Loucy (cell line): ENCODE measurements around the gene FAM53A.

Experiments used
- H2AFZ ChIP-seq: fragments of 200-600 bp; sonication (generic); 2 replicates; pipeline ENCODE4 v1.6.0; 2016; ENCODE audit warnings: antibody characterized with exemption, mild to moderate bottlenecking, low read length, moderate library complexity
- H3F3A ChIP-seq: fragments of 200-600 bp; 2 replicates; pipeline ENCODE4 v1.6.0; 2016; ENCODE audit warnings: antibody characterized with exemption, low read depth, mild to moderate bottlenecking
- H3K27me3 ChIP-seq: fragments of 200-600 bp; sonication (generic); 2 replicates; pipeline ENCODE4 v1.6.1; 2014; ENCODE audit warnings: low read length, mild to moderate bottlenecking; ENCODE audit not compliant: insufficient read depth, poor library complexity, severe bottlenecking
- H3K36me3 ChIP-seq: fragments of 200-600 bp; sonication (generic); 2 replicates; pipeline ENCODE4 v1.6.1; 2016; ENCODE audit warnings: low read length; ENCODE audit not compliant: insufficient read depth
- H3K4me1 ChIP-seq: fragments of 200-600 bp; sonication (generic); 2 replicates; pipeline ENCODE4 v1.5.1; 2014; ENCODE audit warnings: low read length, mild to moderate bottlenecking; ENCODE audit not compliant: insufficient read depth, poor library complexity, severe bottlenecking
- H3K4me2 ChIP-seq: fragments of 200-600 bp; sonication (generic); 2 replicates; pipeline ENCODE4 v1.6.0; 2014; ENCODE audit warnings: antibody characterized with exemption, low read length, low read depth, mild to moderate bottlenecking; ENCODE audit not compliant: poor library complexity, severe bottlenecking
- H3K4me3 ChIP-seq: fragments of 200-600 bp; sonication (generic); 2 replicates; pipeline ENCODE4 v1.5.1; 2014; ENCODE audit warnings: low read length, mild to moderate bottlenecking, mixed read lengths; ENCODE audit not compliant: poor library complexity, severe bottlenecking
- H3K79me2 ChIP-seq: fragments of 200-600 bp; sonication (generic); 2 replicates; pipeline ENCODE4 v1.6.1; 2014; ENCODE audit warnings: low read length; ENCODE audit not compliant: insufficient read depth
- H3K9ac ChIP-seq: fragments of 200-600 bp; sonication (generic); 2 replicates; pipeline ENCODE4 v1.6.0; 2014; ENCODE audit warnings: mild to moderate bottlenecking, low read depth, low read length, moderate library complexity; ENCODE audit not compliant: poor library complexity, severe bottlenecking
- H3K9me2 ChIP-seq: fragments of 200-600 bp; sonication (generic); replicated peaks from 2 replicates; pipeline ENCODE4 v1.6.1; 2016; ENCODE audit warnings: low read depth, low read length, mixed read lengths
- H3K9me3 ChIP-seq: fragments of 200-600 bp; sonication (generic); 2 replicates; pipeline ENCODE4 v1.6.1; 2014; ENCODE audit warnings: mild to moderate bottlenecking, antibody characterized with exemption, low read length, low read depth; ENCODE audit not compliant: insufficient read depth
- H4K20me1 ChIP-seq: fragments of 200-600 bp; sonication (generic); 2 replicates; pipeline ENCODE4 v1.6.0; 2014; ENCODE audit warnings: antibody characterized with exemption, low read length, mild to moderate bottlenecking; ENCODE audit not compliant: insufficient read depth, poor library complexity, severe bottlenecking
- CTCF ChIP-seq: fragments of 200-600 bp; sonication (generic); conservative IDR thresholded peaks from 2 replicates; pipeline ENCODE4 v1.5.1; 2014; ENCODE audit warnings: mild to moderate bottlenecking, antibody characterized with exemption, low read length
- EZH2phosphoT487 ChIP-seq: fragments of 200-600 bp; IDR thresholded peaks from 2 replicates; pipeline ENCODE4 v1.6.1; 2018; ENCODE audit warnings: antibody characterized with exemption, mild to moderate bottlenecking, moderate library complexity, borderline replicate concordance

FAM53A gene

GRCh38 chr4:1676605-1677525, 7.2 kb downstream of the FAM53A start:
- H2AFZ ChIP-seq, result no peak overlapping the region
- TF ChIP-seq EZH2phosphoT487 (no peak), CTCF (no peak)
- no peaks in the 10 kb centered on the region for H3K4me1 ChIP-seq
- H3K79me2 ChIP-seq, result no peaks in the 10 kb centered on the region
- H3K9me2 ChIP-seq, result no peaks in the 10 kb centered on the region
- no peaks in the 10 kb centered on the region for H4K20me1 ChIP-seq
- H3F3A ChIP-seq, result no peaks in the 10 kb centered on the region
- no peaks in the 10 kb centered on the region for H3K27me3 ChIP-seq
- H3K36me3 ChIP-seq, result no peaks in the 10 kb centered on the region
- H3K9ac ChIP-seq, result no peak overlapping the region
- H3K4me3 ChIP-seq, result no peak overlapping the region
- H3K4me2 ChIP-seq, result no peak overlapping the region
- H3K9me3 ChIP-seq, result no peaks in the 10 kb centered on the region

GRCh38 chr4:1675802-1676137, 8.3 kb downstream of the FAM53A start:
- no peak overlapping the region for H3K4me3 ChIP-seq
- TF ChIP-seq EZH2phosphoT487 (no peak), CTCF (no peak)
- no peaks in the 10 kb centered on the region for H4K20me1 ChIP-seq
- H3K4me2 ChIP-seq, result no peak overlapping the region
- no peaks in the 10 kb centered on the region for H3K79me2 ChIP-seq
- H3K4me1 ChIP-seq, result no peaks in the 10 kb centered on the region
- no peak overlapping the region for H3K9ac ChIP-seq
- H2AFZ ChIP-seq, result no peak overlapping the region
- H3K9me2 ChIP-seq, result no peaks in the 10 kb centered on the region
- no peaks in the 10 kb centered on the region for H3K27me3 ChIP-seq
- no peaks in the 10 kb centered on the region for H3K36me3 ChIP-seq
- no peaks in the 10 kb centered on the region for H3F3A ChIP-seq
- no peaks in the 10 kb centered on the region for H3K9me3 ChIP-seq

GRCh38 chr4:1675136-1675801, 8.8 kb downstream of the FAM53A start:
- no peaks in the 10 kb centered on the region for H3K9me3 ChIP-seq
- no peak overlapping the region for H3K9ac ChIP-seq
- no peaks in the 10 kb centered on the region for H3K9me2 ChIP-seq
- no peak overlapping the region for H2AFZ ChIP-seq
- H3K4me3 ChIP-seq, result no peak overlapping the region
- H3K79me2 ChIP-seq, result no peaks in the 10 kb centered on the region
- no peak overlapping the region for H3K4me2 ChIP-seq
- H3K4me1 ChIP-seq, result no peaks in the 10 kb centered on the region
- H3K27me3 ChIP-seq, result no peaks in the 10 kb centered on the region
- TF ChIP-seq CTCF (no peak), EZH2phosphoT487 (no peak)
- no peaks in the 10 kb centered on the region for H3K36me3 ChIP-seq
- H4K20me1 ChIP-seq, result no peaks in the 10 kb centered on the region
- no peaks in the 10 kb centered on the region for H3F3A ChIP-seq
